Parathyroid adenoma (tissue), 2 donors: ENCODE measurements around the gene FUOM.

ENCODE experiments used
- H2AFZ ChIP-seq: fragments of 300-600 bp; sonication (generic); one replicate; pipeline ENCODE4 v1.7.0; 2017; ENCODE audit warnings: antibody characterized with exemption, mild to moderate bottlenecking
- H3K27ac ChIP-seq: fragments of 300-600 bp; sonication (generic); one replicate; pipeline ENCODE4 v1.7.0; 2017
- H3K27me3 ChIP-seq: fragments of 300-600 bp; sonication (generic); one replicate; pipeline ENCODE4 v1.7.0; 2017; ENCODE audit warnings: low read length; ENCODE audit not compliant: control insufficient read depth, insufficient read depth
- H3K36me3 ChIP-seq: fragments of 300-600 bp; sonication (generic); one replicate; pipeline ENCODE4 v1.7.0; 2017; ENCODE audit warnings: low read length; ENCODE audit not compliant: control insufficient read depth, insufficient read depth
- H3K4me1 ChIP-seq: fragments of 300-600 bp; sonication (generic); one replicate; pipeline ENCODE4 v1.7.0; 2017; ENCODE audit warnings: control low read depth
- H3K4me2 ChIP-seq: fragments of 300-600 bp; sonication (generic); one replicate; pipeline ENCODE4 v1.7.0; 2017; ENCODE audit warnings: low read length
- H3K4me3 ChIP-seq: fragments of 300-600 bp; sonication (generic); one replicate; pipeline ENCODE4 v1.7.0; 2017; ENCODE audit warnings: low read depth, low read length
- H3K79me2 ChIP-seq: fragments of 300-600 bp; sonication (generic); one replicate; pipeline ENCODE4 v1.7.0; 2017; ENCODE audit warnings: control low read depth
- H3K9ac ChIP-seq: fragments of 300-600 bp; sonication (generic); one replicate; pipeline ENCODE4 v1.7.0; 2017; ENCODE audit warnings: mild to moderate bottlenecking
- H3K9me3 ChIP-seq: fragments of 300-600 bp; sonication (generic); one replicate; pipeline ENCODE4 v1.7.0; 2017; ENCODE audit warnings: low read length; ENCODE audit not compliant: control insufficient read depth
- CTCF ChIP-seq: fragments of 300-600 bp; sonication (generic); IDR thresholded peaks from one replicate; pipeline ENCODE4 v1.7.0; 2017; ENCODE audit warnings: antibody characterized with exemption, mild to moderate bottlenecking
- donor health status: primary hyperparathyroidism.

The FUOM gene

GRCh38 chr10:133336118-133336576 is 21.7 kb downstream of the FUOM start:
- TF ChIP-seq CTCF, result no peak
- H3K4me2 ChIP-seq, result peak overlapping the region; percentile 70
- no peaks in the 10 kb centered on the region for H3K4me1 ChIP-seq
- no peak overlapping the region for H3K27ac ChIP-seq
- peak overlapping the region; percentile 53 for H3K4me3 ChIP-seq
- no peaks in the 10 kb centered on the region for H3K36me3 ChIP-seq
- no peak overlapping the region for H2AFZ ChIP-seq
- H3K27me3 ChIP-seq, result no peaks in the 10 kb centered on the region
- no peaks in the 10 kb centered on the region for H3K9me3 ChIP-seq
- no peak overlapping the region for H3K9ac ChIP-seq
- H3K79me2 ChIP-seq, result no peaks in the 10 kb centered on the region

GRCh38 chr10:133335246-133336117 is 22.3 kb downstream of the FUOM start:
- TF ChIP-seq CTCF, result no peak
- Histone ChIP-seq H3K27ac (no peak overlapping the region), H3K27me3 (no peaks in the 10 kb centered on the region)

GRCh38 chr10:133334503-133335245 is 23.1 kb downstream of the FUOM start:
- TF ChIP-seq CTCF, result no peak
- Histone ChIP-seq H3K9ac (no peak overlapping the region), H3K27me3 (no peaks in the 10 kb centered on the region), H3K9me3 (no peaks in the 10 kb centered on the region), H3K4me2 (peak overlapping the region; percentile 70), H3K27ac (no peak overlapping the region), H2AFZ (peak overlapping the region; percentile 70), H3K36me3 (no peaks in the 10 kb centered on the region), H3K4me3 (peak overlapping the region; percentile 53), H3K79me2 (no peaks in the 10 kb centered on the region), H3K4me1 (no peaks in the 10 kb centered on the region)

More at GRCh38 chr10:133335246-133336117, 22.3 kb downstream of the FUOM start:
- H3K9me3 ChIP-seq, result no peaks in the 10 kb centered on the region
- H3K4me2 ChIP-seq, result peak overlapping the region; percentile 70
- no peaks in the 10 kb centered on the region for H3K36me3 ChIP-seq
- no peaks in the 10 kb centered on the region for H3K4me1 ChIP-seq
- H2AFZ ChIP-seq, result peak overlapping the region; percentile 70
- no peak overlapping the region for H3K9ac ChIP-seq
- H3K4me3 ChIP-seq, result peak overlapping the region; percentile 53
- H3K79me2 ChIP-seq, result no peaks in the 10 kb centered on the region

- Histone ChIP-seq H3K9me3 (no peaks in the 10 kb centered on the region), H3K4me1 (no peaks in the 10 kb centered on the region), H3K4me3 (no peak overlapping the region), H2AFZ (no peak overlapping the region), H3K27me3 (no peaks in the 10 kb centered on the region), H3K9ac (no peak overlapping the region), H3K36me3 (no peaks in the 10 kb centered on the region), H3K27ac (no peak overlapping the region), H3K79me2 (no peaks in the 10 kb centered on the region), H3K4me2 (no peak overlapping the region)
- no peak for TF ChIP-seq CTCF
Observed at GRCh38 chr10:133332936-133333699, 24.7 kb downstream of the FUOM start.
